ENCODE data around the gene ZBTB16.

ZBTB16 gene

DNA sequence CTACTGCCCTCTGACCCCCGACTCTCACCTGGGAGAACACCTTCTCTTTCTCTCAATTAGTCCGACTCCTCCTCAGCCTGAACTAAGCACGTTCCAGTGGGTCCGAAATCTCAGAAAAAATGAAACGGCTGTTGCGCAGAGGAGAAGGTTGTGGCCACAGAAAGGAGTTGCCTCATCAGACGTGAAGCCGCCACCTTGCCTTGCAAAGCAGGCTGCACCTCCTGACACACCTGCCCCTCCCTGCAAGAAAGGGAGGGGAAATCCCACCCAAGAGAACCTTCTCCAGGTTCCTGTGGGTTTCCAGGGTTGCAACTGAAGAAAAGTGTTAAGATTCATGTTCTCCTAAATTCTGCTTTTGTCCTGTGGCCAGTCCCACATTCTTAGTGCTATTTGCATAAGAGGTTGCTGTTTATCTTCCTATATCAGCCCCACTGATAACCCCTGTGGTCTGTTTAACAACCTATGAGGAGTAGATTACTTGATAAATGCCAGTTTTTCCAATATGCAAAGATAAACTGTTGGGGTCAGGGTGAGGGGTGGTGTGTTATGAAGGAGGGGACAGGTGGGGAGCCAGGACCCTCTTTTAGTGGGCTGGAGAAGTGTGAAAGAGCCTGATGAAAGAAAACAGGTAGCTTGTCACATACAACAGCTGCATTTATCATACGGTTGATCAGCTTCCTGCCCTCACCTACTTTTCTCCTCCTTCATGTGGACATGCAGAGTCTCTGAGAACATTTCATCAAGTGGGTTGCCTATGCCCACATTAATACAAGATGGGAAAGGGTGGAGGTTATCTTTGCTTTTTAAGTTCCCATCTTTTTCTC is 18.2 kb downstream of the ZBTB16 start:
- DNase-seq: peak; percentile 23 to 31
- TF ChIP-seq POLR2A (IDR thresholded peaks at IDR 0.05; ENCODE audit: low read length): no peak
- TF ChIP-seq GATA1 (IDR thresholded peaks at IDR 0.05; ENCODE audit: low read depth, low read length): no peak

DNA sequence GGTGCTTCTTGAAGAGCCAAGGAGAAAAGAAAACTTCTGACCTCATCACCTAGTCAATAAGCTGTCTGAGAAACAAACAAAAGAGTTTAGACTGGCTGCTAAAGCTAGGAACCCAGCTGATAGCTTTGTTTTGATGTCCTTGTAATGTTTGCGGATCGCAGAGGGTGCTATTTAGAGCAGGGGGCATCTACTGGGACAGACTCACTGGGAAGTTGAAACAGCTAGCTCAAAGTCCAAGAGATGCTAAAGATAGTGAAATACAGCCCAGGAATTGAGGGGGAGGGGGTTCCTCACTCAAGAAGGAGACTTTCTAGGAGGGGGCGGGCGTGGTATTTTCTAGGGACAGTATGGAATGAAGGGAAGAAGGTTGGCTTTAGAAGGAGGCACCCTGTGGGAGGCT is 18.9 kb downstream of the ZBTB16 start:
- TF ChIP-seq POLR2A (IDR thresholded peaks at IDR 0.05; ENCODE audit: low read length) (no peak), GATA1 (IDR thresholded peaks at IDR 0.05; ENCODE audit: low read depth, low read length) (no peak)
- DNase-seq: no peak

DNA sequence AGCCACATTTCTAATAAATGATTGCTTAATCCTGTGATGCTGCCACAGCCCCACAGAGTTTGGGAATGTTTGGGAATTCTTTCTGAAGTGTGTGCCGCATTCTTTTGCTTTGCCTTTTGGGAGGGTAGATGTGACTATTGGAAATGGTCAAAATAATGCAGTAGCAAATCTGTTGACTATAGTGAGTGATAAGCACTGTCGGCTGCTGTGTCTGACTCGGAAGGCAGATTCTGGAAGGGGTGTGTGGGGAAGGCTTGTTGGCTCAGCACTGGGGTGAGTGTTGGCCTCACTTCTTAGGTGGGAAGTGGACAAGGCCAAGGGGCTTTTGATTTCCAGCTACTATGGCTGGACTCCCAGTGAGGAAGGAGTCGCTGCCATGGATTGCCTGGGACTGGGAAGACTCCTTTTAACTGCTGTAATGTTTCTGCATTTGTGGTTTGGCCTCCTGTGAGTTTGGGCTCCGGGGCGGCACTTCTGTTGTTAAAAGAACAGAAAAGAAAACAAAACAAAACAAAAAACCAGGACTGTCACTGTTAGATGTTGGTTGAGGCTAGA is 20.1 kb downstream of the ZBTB16 start:
- TF ChIP-seq GATA1 (IDR thresholded peaks at IDR 0.05; ENCODE audit: low read depth, low read length) (no peak), POLR2A (IDR thresholded peaks at IDR 0.05; ENCODE audit: low read length) (no peak)
- peak; percentile 28 to 38 for DNase-seq

- peak in 1 of 2 experiments; percentile 13 for DNase-seq
- TF ChIP-seq POLR2A (IDR thresholded peaks at IDR 0.05; ENCODE audit: low read length): peak; percentile 37
- TF ChIP-seq GATA1 (IDR thresholded peaks at IDR 0.05; ENCODE audit: low read depth, low read length): no peak
Observed at GRCh38 chr11:114080219-114080618, 20.7 kb downstream of the ZBTB16 start.

DNA sequence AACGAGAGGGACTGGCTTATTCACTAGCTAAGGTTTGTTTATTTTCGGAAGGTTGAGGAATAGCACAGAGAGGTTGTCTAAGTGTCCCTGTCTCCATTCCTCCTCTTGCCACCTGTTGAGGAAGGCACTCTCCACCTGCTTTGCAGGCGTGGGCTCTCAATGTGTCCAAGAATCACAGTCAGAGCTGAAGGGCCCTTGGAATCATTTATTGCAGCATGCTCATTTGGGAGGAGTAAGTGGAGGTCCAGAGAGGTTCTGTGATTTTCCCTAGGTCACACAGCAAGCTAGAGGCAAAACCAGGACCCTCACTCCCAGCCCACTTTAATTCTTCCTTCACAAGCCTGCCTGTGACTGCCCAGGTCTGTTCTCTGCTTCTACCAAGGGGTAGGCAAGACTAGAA is 21.3 kb downstream of the ZBTB16 start:
- DNase-seq: no peak
- no peak for TF ChIP-seq POLR2A (IDR thresholded peaks at IDR 0.05; ENCODE audit: low read length)
- no peak for TF ChIP-seq GATA1 (IDR thresholded peaks at IDR 0.05; ENCODE audit: low read depth, low read length)

GRCh38 chr11:114081641-114082414 is 22.3 kb downstream of the ZBTB16 start:
- TF ChIP-seq GATA1 (IDR thresholded peaks at IDR 0.05; ENCODE audit: low read depth, low read length): no peak
- TF ChIP-seq POLR2A (IDR thresholded peaks at IDR 0.05; ENCODE audit: low read length): no peak
- peak in 1 of 2 experiments; percentile 41 for DNase-seq

DNA sequence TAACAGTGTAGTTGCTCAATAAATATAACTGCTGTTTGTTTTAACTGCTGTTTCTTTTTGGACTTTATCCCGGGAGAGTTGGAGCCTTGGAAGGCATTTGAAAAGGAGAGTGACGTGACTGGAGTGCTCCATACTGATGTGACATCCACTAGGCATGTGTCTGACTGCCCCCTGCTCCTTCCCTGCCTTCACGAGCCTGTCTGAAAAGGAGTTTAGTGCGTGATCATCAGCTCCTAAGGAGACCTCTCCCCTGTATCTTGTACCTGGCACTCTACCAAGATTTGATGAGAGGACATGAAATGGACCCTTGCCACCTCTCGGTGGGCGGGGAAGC is 22.9 kb downstream of the ZBTB16 start:
- TF ChIP-seq POLR2A (IDR thresholded peaks at IDR 0.05; ENCODE audit: low read length): no peak
- TF ChIP-seq GATA1 (IDR thresholded peaks at IDR 0.05; ENCODE audit: low read depth, low read length): no peak

DNA sequence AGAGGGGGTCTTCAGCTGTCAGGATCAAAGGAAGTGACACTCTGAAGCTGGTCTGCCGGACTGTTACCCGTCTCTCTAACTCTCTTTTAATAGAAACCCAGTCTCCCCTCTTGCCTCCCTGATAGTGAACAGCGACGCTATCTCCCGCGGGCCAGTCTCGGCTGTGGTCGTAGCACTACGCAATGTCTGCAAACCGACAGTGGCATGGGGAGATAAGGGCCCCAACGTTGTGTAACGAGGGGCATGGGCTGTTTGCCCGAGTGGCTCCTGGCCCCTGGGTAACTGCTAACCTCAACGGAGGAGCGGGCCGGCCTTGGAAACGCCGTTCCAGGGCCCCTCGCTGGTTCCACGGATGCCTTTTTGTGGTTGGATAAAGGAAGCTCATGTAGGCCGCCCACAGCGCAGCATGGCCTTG is 23.3 kb downstream of the ZBTB16 start:
- peak; percentile 96 to 99 for DNase-seq
- peak; percentile 88 for TF ChIP-seq POLR2A (IDR thresholded peaks at IDR 0.05; ENCODE audit: low read length)
- TF ChIP-seq GATA1 (IDR thresholded peaks at IDR 0.05; ENCODE audit: low read depth, low read length): peak; percentile 97

More for the DNA sequence above, 22.9 kb downstream of the ZBTB16 start:
- DNase-seq: no peak

GRCh38 chr11:114083391-114084252 is 24.1 kb downstream of the ZBTB16 start:
- TF ChIP-seq POLR2A (IDR thresholded peaks at IDR 0.05; ENCODE audit: low read length): no peak
- TF ChIP-seq GATA1 (IDR thresholded peaks at IDR 0.05; ENCODE audit: low read depth, low read length): no peak

DNA sequence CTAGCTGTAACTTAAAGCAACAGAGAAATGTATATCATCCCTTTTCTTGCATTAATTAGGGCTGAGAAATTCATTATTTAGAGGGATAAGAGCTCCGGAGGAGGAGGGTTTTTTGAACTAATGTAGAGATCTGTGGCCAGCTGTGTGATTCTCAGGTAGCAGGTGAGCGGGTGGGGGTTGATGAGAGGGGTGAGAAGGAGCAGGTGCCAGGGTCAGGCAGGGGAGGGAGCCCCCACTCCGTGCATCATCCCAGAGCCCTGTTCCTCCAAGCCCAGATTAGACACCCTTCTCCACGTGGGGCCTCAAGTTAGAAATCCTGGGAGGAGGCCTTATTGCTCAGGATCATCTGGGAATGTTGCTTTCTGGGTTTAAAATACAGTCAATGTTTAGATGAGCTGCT is 24.9 kb downstream of the ZBTB16 start:
- DNase-seq: no peak
- no peak for TF ChIP-seq POLR2A (IDR thresholded peaks at IDR 0.05; ENCODE audit: low read length)
- TF ChIP-seq GATA1 (IDR thresholded peaks at IDR 0.05; ENCODE audit: low read depth, low read length): no peak

More at GRCh38 chr11:114083391-114084252, 24.1 kb downstream of the ZBTB16 start:
- DNase-seq: peak; percentile 56 to 67

- peak; percentile 14 to 45 for DNase-seq
- TF ChIP-seq GATA1 (IDR thresholded peaks at IDR 0.05; ENCODE audit: low read depth, low read length) (no peak), POLR2A (IDR thresholded peaks at IDR 0.05; ENCODE audit: low read length) (no peak)
Observed at GRCh38 chr11:114085965-114086793, 26.7 kb downstream of the ZBTB16 start.

GRCh38 chr11:114087025-114087424 is 27.5 kb downstream of the ZBTB16 start:
- TF ChIP-seq POLR2A (IDR thresholded peaks at IDR 0.05; ENCODE audit: low read length) (no peak), GATA1 (IDR thresholded peaks at IDR 0.05; ENCODE audit: low read depth, low read length) (no peak)

More at GRCh38 chr11:114087025-114087424, 27.5 kb downstream of the ZBTB16 start:
- DNase-seq: no peak

All from erythroblast (primary cell).